Stimulated activated CD8-positive, alpha-beta memory T cell treated with anti-CD3 and anti-CD28 coated beads, Interleukin-7, amount 100 ng/mL, for 48 hours (primary cell): Measurements from ENCODE around the gene OVCH1.
"Not testable (repeated sequence)": the region's sequence is repeated elsewhere in the genome, so short reads cannot be mapped to it uniquely, and the experiment has no call there.

Experiments
- DNase-seq, 2 donors: peaks; one replicate each; pipeline ENCODE4 v3.0.0-alpha.2; 2020; ENCODE audit warnings: low read depth in 1 of 2; ENCODE audit errors: extremely low read depth in 1 of 2

OVCH1 gene

DNA sequence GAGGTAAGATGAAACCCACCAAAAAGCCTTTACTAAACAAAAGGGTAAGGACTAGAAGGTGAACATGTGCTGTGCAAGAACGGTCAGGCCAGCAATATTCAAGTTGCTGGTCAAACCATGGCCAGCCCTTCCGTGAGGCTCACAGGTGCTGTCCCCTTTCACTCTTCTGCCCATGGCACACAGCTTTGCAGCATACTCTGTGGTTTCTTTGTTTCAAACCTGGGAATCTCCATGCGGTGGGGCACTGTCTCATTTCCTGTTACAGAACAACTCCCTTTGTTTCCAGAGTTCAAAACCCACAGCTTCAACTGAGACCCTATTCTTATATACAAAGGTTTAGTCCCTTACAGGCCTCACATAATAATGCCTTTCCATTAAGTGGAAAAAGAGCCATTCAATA, 1.7 kb upstream of the OVCH1 start:
- DNase-seq: no peak

DNA sequence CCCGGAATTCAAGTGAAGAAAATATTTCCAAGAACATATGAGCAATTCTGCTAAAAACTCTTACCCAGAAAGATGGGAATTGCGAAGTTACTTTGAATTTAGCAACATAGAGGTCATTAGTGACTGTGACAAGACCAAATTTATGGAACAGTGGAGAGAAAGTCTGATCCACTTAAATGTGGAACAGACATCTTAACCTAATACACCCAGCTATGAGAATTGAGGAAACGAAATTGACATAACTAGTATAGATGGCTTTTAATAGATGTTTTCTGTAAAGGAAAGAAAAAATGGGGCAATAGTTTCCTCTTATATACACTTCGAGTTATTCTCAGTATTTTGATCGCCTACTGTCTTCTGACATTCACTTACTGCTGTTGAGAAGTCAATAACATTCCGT, 4.6 kb downstream of the OVCH1 start:
- DNase-seq: no peak

DNA sequence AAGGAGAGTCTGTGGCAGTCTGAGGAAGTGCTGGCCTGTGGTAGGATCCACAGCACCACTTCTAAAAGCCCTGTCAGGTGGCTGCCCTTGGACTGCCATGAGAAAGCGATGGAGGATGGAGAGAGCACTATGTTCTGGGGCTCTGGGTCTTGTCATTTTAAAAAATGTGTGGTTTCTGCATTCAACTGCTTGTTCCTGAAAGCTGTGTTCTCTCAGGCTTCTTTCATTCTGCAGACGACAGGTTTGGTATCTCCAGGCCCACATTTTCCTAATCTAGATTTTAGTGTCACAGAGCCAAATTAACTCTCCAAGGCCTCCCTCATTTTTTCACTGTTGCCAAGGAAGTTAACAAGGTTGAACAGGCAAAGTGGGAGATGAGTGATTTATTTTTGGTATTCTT, 10.5 kb downstream of the OVCH1 start:
- DNase-seq: no peak

DNA sequence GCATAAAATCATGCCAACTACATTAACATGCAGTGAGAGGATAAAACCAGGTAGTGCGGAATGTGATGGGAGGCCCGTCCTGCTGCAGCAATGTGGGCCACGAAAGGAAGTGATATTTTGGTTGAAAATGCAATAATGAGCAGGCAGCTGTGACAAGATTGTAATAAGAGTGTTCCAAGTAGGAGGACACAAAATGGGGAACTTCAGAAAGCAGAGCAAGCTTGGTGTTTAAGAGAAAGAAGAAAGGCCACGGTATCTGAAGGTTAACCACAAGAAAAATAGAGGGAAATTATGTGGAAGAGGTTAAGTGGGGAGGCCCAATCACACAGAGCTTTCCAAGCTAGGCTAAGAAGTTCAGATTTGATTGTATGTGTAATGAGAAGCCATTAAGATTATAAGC, 34.3 kb downstream of the OVCH1 start:
- DNase-seq: no peak

DNA sequence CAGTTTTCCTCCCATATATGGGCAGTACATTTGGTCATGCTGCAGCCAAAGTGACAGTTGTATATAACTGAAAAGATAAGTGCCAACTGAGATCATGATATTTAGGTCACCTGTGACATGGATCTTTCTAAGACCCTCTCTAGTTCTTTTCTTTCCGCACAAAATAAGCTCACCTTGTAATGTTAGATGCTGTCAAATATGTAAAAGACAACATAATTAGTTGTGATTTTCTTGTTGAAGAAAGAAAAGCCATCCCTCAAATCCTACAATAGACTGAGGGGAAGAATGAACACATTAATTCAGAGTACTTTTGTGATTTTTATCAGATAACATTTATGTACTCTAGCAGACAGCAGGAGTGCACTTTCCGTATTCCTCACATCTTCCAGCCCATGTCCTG, 37.4 kb downstream of the OVCH1 start:
- DNase-seq: no peak

DNA sequence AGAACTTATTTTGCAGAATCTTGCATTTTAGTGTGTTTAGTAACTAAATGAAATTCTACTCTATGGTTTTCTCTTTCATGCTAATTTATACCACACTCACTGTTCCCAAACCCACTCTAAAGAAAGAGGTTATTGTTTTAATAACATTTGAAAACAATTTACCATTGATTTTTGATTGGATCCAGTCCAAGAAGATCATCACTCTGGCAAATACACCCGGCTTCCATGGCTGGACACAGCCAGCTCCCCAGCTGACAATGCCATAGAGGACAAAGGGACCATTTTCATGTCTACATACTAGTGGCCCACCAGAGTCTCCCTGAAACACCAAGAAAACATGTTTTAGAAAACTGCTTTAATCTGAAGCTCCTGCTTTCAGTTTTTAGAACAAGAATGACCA, 42.4 kb downstream of the OVCH1 start:
- no peak for DNase-seq

DNA sequence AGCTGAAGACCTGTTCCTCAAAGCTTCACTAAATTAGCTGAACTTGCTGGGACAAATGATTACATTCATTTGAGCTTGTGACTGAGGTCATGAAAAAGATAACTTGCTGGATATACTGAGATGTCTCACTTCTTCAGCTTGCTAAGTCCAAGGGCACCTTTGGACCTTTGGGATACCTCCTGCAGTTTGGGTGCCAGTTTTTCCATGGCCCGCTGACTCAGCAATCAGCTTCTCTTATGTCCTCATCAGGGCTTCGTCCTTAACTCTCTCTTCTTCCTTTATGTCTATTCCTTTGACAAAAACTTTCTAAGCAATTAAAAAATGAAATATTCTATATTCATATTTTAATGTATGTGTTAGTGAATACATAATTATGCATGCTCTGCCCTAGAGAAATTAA, 45.6 kb downstream of the OVCH1 start:
- no peak for DNase-seq

DNA sequence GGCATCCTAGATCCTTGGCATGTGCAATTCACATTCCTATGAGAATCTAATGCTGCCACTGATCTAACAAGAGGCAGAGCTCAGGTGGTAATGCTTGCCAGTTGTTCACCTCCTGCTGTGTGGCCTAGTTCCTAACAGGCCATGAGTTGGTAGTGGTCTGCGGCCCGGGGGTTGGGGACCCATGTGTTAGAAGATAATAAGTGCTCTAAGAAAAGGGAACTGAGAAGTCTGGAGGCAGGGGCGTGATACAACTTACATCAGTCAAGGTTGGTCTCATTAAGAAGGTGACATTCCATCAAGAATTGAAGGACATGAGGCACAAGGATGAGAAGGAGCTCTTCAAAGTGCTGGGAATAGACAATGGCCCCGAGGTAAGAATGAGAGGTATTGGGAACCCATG, 49.3 kb downstream of the OVCH1 start:
- no peak for DNase-seq

DNA sequence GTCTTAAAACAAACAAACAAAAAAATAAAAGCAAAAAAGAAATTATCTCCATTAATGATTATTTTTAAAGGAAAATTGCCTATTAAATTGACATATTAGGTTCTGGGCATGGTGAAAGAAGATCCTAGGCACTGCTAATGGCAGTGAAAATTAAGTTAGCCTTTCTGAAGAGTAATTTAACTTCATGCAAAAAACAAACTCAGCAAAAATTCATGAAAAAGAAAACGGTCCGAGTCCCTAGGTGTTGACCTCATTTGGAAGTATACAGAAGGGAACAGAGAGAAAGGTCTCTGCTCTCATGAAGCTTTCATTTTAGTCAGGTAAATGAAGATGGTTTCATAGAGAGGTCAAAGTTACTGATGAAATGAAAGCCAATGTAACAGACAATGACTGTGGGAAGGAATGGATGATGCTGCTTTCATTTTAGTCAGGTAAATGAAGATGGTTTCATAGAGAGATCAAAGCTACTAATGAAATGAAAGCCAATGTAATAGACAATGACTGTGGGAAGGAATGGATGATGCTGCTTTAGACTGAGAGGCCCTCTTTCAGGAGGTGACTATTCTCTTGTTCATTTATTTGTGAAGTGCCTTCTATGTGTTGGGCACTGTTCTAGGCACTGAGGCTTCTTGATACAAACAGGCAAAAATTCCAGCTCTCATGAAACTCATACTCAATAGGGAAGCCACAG, 50.1 kb downstream of the OVCH1 start:
- DNase-seq: no peak

DNA sequence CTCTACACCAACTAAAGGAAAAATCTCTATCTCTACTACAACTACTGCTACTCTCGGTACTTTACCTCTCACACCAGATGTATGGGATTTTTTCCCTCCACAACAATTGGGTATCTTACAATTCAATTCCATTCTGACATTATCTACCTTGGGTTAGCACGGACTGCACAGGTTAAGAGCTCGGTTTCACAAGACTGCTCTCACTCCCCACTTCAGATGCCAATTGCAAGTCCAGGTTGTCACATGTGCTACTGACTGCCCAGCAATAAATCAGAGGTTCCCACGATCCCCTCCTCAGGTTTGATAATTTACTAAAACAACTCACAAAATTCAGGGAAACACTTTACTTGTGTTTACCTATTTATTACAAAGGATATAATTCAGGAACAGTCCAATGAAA, 58.0 kb downstream of the OVCH1 start:
- DNase-seq: no peak

DNA sequence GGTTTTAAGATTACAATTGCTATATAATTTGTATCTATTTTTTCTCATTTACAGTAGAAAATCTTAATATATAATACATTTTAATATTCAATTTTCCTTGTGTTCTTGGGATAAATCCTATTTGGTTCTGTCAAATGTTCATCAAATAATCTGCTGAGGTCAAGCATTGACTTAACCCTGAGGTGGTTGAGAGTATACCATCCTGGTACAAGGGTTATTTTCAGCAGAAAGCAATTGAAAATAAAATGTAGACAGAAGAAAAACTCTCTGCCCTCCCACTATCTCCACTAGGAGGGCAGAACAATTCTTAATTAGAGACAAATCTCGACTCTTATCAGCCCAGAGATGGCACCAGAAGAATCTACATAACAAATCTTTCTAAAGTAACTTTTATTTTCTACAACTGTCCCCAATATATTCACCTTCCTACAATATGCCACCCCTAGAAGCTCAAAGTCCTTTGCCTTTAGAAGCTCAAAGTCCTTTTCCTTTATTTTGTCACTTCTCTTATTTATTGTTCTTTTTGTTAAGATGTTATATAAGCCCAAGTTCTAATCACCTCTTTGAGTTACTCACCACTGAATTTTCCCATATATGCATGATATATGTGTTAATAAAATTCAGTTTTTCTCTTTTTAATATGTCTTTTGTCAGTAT, 58.6 kb downstream of the OVCH1 start:
- no peak for DNase-seq

DNA sequence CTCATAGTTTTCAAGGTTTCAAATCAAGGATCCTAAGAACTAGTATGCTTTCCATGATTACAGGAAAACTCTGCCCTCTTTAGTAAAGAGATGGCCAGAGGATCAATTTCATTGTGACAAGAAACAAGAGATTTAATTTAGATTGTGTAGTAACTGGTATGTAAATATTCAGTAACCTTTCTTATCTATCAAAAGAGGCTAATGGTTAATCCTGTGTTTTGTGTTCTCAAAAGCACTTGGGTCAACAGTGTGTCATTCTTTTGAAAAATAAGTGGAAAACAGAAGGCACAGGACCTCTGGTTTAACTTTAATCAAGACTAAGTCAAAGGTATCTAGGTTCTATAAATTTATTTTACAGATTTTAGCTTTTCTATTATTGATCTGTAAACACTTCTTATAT, 59.9 kb downstream of the OVCH1 start:
- no peak for DNase-seq

DNA sequence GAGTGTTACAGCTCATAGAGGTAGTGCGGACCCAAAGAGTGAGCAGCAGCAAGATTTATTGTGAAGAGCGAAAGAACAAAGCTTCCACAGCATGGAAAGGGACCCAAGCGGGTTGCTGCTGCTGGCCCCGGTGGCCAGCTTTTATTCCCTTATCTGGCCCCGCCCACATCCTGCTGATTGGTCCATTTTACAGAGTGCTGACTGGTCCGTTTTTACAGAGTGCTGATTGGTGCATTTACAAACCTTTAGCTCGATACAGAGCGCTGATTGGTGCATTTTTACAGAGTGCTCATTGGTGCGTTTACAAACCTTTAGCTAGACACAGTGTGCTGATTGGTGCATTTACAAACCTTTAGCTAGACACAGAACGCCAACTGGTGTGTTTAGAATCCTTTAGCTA, 60.7 kb downstream of the OVCH1 start:
- not testable (repeated sequence) for DNase-seq

DNA sequence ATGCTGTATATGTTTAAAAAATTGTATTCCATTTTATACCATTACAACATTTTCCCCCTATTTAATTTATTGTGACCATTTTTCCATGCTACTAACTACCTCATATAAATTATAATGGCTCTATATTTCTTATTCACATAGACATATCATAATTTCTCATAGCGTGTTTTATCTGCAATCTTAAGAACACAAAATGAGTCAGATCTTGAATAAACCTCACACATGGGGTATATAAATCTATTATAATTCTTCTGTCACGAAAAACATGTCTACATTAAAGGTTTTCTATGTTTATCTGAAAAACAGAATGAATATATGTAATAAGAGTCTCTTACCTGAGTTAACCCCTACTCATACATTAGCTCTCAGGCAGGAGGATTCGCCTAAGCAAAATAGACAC, 66.0 kb downstream of the OVCH1 start:
- no peak for DNase-seq

DNA sequence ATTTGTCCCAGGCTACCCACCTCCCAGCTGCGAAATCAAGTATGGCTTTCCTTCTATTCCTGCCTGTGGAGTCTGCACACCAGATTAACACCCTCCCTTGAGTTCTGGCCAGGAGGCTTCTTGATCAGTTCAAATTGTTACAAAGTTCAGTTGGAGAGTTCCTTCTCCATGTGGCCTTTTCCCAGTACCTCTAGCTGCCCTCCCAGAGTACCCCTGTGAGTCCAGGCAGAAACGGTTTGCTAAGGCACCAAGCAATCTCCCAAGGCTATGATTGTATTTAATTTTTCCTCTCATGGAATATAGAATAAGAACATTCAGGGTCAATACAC, 66.8 kb downstream of the OVCH1 start:
- no peak for DNase-seq

DNA sequence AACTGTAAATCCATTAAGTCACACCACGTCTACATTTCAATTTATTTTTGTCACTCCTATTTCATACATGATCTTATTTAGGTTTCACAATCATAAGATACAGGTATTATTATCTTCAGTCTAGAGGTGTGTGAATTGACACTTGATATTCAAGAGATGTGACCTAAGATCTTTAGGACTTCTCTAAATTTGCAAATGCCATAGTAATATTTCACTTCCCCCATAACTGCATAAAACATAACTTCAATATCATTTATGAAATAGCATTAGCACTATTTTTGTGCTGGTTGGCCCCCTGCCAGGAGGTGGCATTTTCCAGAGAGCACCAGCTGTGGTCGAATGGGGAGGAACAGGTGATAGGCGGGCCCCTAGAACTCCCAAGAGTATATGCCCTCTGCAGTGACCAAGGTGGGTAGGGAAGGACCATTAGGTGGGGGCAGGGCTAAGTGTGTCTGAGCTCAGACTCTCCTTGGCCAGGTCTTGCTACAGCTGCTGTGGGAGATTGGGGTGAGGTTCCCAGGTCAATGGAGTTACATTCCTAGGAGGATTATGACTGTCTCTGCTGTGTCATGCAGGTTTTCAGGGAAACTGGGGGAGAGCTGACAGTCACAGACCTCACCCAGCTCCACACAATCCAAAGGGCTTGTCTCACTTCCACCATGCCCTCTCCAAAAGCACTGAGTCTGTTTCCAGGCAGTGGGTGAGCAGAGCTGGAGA, 67.3 kb downstream of the OVCH1 start:
- DNase-seq: no peak

DNA sequence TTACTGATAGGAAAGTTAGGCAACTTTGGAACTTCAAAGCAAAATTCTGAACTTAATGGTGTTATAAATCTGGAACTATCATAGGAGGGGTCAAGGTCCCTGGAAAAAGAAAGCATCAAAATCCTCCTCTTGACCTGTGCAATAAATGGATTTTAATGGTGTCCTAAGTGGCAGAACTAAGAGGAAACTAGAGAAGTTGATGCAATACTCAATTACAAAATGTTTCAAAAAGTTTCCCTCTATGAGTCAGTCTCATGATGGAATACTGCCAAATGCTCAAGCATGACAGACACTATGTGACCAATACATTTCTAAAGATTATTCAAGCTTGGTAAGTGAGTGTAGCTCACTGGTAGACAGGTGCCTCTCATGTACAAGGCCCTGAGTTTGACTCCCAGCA, 68.9 kb downstream of the OVCH1 start:
- no peak for DNase-seq

DNA sequence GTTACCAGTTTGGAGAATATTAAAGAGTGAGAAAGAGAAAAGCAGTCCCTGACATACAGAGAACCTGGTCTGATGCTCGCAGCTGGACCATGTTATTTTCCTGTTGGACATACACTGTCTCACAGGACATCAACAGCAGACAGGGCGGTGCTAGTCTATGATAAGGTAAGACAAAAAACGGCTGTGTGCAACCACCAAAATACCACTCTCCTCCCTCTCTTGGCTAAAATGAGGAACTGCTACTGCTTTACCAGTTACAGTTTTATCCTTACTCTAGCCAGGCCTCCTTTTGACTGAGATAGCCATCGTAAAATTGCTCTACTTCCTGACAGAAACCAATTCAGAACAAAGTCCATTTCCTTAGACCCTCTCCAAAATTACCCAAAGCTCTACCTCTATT, 69.5 kb downstream of the OVCH1 start:
- no peak for DNase-seq

DNA sequence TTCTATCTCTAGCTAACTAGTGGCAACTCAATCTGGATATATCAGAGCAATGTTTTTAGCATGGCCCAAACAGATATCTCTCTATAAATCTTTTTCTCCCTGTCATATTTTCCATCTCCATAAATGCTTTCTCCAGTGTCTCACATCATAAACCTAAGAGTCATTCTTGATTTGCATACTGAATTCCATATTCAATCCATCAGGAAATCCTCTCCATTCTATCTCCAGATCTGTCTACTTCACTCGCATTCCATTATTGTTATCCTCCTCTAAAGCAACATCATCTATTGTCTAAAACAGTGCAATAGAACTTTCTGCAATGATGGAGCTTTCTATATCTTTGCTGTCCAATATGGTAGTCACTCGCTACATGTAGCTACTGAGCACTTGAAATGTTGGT, 71.0 kb downstream of the OVCH1 start:
- no peak for DNase-seq

DNA sequence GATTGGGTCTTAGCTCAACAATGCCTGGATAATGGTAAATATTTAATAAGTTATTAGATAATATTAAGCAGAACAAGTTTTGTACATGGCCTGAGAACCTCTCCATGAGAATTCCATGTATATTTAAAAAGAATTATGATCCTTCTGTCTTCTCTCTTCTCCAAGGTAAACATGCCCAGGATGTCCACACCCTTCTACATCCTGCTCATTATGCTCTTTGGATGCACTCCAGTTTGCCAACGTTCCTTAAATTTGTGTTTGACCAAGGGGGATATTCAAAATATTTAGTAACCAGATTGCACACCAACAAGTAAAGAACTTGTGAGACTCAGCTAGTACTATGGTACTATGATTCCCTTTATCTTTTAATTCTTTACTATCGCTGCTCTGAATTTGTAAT, 71.8 kb downstream of the OVCH1 start:
- no peak for DNase-seq

DNA sequence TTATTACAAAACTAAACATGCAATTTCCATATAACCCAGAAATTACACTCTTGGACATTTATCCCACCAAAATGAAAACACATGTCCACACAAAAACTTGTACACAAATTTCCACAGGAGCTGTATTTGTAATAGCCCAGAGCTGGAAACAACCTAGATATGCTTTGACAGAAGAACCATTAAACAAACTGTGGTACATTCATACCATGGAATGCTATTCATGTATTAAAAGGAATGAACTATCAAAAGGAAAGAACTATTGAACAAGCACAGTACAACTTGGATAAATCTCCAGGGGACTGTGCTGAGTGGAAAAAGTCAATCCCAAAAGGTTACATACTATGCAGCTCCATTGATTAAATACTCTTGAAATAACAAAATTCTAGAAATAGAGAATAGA, 80.7 kb downstream of the OVCH1 start:
- DNase-seq: no peak

DNA sequence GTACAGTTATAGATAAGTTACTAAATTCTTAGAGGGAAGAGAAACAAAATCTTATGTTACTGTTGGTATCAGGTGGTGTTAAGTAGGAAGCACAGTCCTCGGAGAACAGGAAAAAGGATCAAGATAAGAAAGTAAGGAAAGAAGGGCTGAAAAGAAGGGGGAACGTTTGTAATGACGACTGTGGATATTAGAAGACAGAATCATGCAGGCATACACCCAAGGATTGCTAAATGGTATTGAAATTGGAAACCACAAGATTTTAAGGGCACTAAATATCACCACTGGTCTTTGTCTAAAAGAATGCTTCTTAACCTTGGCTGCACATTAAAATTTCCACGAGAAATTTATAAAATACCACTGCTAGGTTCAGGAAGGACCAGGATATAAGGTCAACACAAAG, 82.4 kb downstream of the OVCH1 start:
- DNase-seq: no peak

DNA sequence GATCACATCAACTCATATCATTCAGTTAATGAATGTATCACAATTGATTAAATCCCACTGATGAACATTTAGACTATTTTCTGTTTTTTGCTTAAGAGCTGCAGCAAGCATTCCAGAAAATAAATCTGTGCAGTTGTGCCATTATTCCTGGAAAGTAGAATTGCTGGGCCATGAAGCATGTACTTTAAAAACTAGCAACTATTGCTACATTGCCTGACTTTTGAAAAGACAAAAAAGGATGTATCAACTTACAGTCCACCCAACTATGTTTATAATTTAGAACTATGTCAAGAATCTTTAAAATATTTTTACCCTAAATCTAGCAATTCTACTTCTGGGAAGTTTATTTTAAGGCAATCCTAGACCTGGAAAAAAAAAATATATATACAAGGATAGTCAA, 83.1 kb downstream of the OVCH1 start:
- no peak for DNase-seq
